Testis (tissue), 3 donors: ENCODE results near the gene ARV1. TPM values are rescaled to one million over a fixed set of nuclear protein-coding genes. Genes with fewer than 3 reads are reported as not detected.
"Not testable (repeated sequence)": the region's sequence is repeated elsewhere in the genome, so short reads cannot be mapped to it uniquely, and the experiment has no call there.

Source experiments
- DNase-seq: peaks from one replicate; pipeline ENCODE4 v3.0.0-alpha.2; 2019
- H3K27ac ChIP-seq, 2 donors: fragments of 200-600 bp; sonication (generic); one replicate each; pipeline ENCODE4 v1.5.1; 2019
- H3K27me3 ChIP-seq: fragments of 200-600 bp; sonication (generic); one replicate; pipeline ENCODE4 v1.5.1; 2019
- H3K36me3 ChIP-seq: fragments of 200-600 bp; sonication (generic); one replicate; pipeline ENCODE4 v1.5.1; 2017; ENCODE audit warnings: low read depth; ENCODE audit errors: missing control alignments
- H3K4me1 ChIP-seq: fragments of 200-600 bp; sonication (generic); one replicate; pipeline ENCODE4 v1.5.1; 2019
- H3K4me3 ChIP-seq, 2 donors: fragments of 200-600 bp; sonication (generic); one replicate each; pipeline ENCODE4 v1.5.1; 2017 to 2019
- H3K9me3 ChIP-seq: fragments of 200-600 bp; sonication (generic); one replicate; pipeline ENCODE4 v1.5.1; 2017
- CTCF ChIP-seq, 3 experiments: fragments of 450-650 bp in 2 of 3; fragments of 200-600 bp in 1 of 3; sonication (generic) in 1 of 3; IDR thresholded peaks; one replicate each; pipeline ENCODE4 v1.5.1; 2016 to 2019; ENCODE audit warnings: antibody characterized with exemption in 3 of 3, mild to moderate bottlenecking in 2 of 3, moderate library complexity in 1 of 3
- POLR2A ChIP-seq: fragments of 450-650 bp; IDR thresholded peaks from one replicate; pipeline ENCODE4 v1.6.1; 2017; ENCODE audit warnings: antibody characterized with exemption, mild to moderate bottlenecking, moderate library complexity
- whole genome bisulfite sequencing, 2 donors: methylation state at CpG; one replicate each; pipeline ENCODE4 v1.1.5; 2018; 5-methylcytosine and 5-hydroxymethylcytosine counted together
- intact Hi-C: fragments of 100-400 bp; cut with DNase I; formaldehyde crosslinking; loops from one replicate; pipeline ENCODE4 v1.15.1; 2023; ENCODE audit warnings: low total_unique reads
- polyA plus RNA-seq: library from polyadenylated mRNA; stranded (reverse); fragments of 350-450 nt; fragmentation: Illumina TruSeq; extraction: RNeasy Lipid Tissue Mini Kit (QIAGEN cat#74804); gene quantifications from one replicate; pipeline ENCODE4 v1.2.3, GENCODE V29; 2014; ENCODE audit warnings: low read depth, low replicate concordance; ENCODE audit not compliant: insufficient read depth
- total RNA-seq, 2 donors: library from RNA; depleted of rRNA; stranded (reverse); fragments of >200 nt; gene quantifications; one replicate each; pipeline ENCODE4 v1.2.3, GENCODE V29; 2016

ARV1 gene
- total and polyA plus RNA-seq, 3 donors from 2014 or later = 35.4 to 71.7 (median 40.7) TPM

GRCh38 chr1:231020139-231020601 lies 41.3 kb downstream of the ARV1 start:
- 81 to 88% methylated on average over 14 of the region's 14 CpGs for WGBS, 2 donors

GRCh38 chr1:231020816-231021215 lies 41.9 kb downstream of the ARV1 start:
- H3K36me3 ChIP-seq = no peaks in the 10 kb centered on the region
- H3K4me3 ChIP-seq = no peak overlapping the region
- no peak overlapping the region for H3K27ac ChIP-seq
- H3K9me3 ChIP-seq = no peaks in the 10 kb centered on the region
- TF ChIP-seq CTCF (IDR thresholded peaks at IDR 0.05) (no peak), POLR2A (no peak)
- H3K4me1 ChIP-seq = no peaks in the 10 kb centered on the region
- intact Hi-C loops = no loop called here
- DNase-seq = no peak
- 65 to 74% methylated on average over 7 of the region's 7 CpGs for WGBS, 2 donors
- H3K27me3 ChIP-seq = no peaks in the 10 kb centered on the region

More at GRCh38 chr1:231020139-231020601, 41.3 kb downstream of the ARV1 start:
- H3K27ac ChIP-seq = no peak overlapping the region
- H3K9me3 ChIP-seq = no peaks in the 10 kb centered on the region
- TF ChIP-seq POLR2A (no peak), CTCF (IDR thresholded peaks at IDR 0.05) (no peak)
- H3K4me3 ChIP-seq = no peak overlapping the region
- H3K36me3 ChIP-seq = no peaks in the 10 kb centered on the region
- H3K27me3 ChIP-seq = no peaks in the 10 kb centered on the region
- intact Hi-C loops = no loop called here
- H3K4me1 ChIP-seq = no peaks in the 10 kb centered on the region
- DNase-seq = no peak

DNA sequence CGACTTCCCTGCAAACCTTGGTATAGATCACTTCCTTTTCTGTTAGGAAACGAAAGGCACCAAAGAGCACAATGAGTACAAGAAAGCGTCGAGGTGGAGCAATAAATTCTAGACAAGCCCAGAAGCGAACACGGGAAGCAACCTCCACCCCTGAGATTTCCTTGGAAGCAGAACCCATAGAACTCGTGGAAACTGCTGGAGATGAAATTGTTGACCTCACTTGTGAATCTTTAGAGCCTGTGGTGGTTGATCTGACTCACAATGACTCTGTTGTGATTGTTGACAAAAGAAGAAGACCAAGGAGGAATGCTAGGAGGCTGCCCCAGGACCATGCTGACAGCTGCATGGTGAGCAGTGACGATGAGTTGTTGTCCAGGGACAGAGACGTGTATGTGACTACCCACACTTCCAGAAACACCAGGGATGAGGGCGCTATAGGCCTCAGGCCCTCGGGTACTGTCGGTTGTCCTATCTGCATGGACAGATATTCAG lies 42.7 kb downstream of the ARV1 start:
- 86 to 87% methylated on average over 12 of the region's 12 CpGs for WGBS, 2 donors

DNA sequence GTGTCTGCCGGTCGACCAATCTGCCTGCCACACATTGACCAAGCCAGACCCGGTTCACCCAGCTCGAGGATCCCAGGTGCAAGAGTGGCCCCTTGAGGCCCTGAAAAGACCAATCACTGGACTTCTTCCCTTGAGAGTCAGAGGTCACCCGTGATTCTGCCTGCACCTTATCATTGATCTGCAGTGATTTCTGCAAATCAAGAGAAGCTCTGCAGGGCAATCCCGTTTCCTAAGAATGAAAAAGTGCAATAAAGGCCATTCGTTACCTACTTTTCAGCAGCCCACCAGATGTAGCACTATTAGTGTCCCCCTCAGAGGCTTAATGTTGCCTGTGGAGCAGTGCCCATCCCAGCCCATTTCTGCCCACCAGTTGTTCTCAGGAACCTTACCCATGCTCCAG lies 43.6 kb downstream of the ARV1 start:
- H3K36me3 ChIP-seq, H3K27me3 ChIP-seq, H3K4me1 ChIP-seq, intact Hi-C loops, DNase-seq, H3K4me3 ChIP-seq, H3K27ac ChIP-seq, H3K9me3 ChIP-seq: not testable (repeated sequence)
- 92 to 94% methylated on average over 7 of the region's 7 CpGs for WGBS, 2 donors

More for the DNA sequence above, 42.7 kb downstream of the ARV1 start:
- Histone ChIP-seq H3K9me3 (no peaks in the 10 kb centered on the region), H3K27ac (no peak overlapping the region), H3K4me3 (no peak overlapping the region), H3K36me3 (no peaks in the 10 kb centered on the region), H3K4me1 (no peaks in the 10 kb centered on the region), H3K27me3 (no peaks in the 10 kb centered on the region)
- TF ChIP-seq CTCF (IDR thresholded peaks at IDR 0.05) (no peak), POLR2A (no peak)
- intact Hi-C loops = no loop called here
- DNase-seq = no peak

GRCh38 chr1:231023150-231023549 lies 44.3 kb downstream of the ARV1 start:
- H3K9me3 ChIP-seq = no peaks in the 10 kb centered on the region
- no peaks in the 10 kb centered on the region for H3K4me1 ChIP-seq
- no peaks in the 10 kb centered on the region for H3K27me3 ChIP-seq
- no peak overlapping the region for H3K4me3 ChIP-seq
- intact Hi-C loops = no loop called here
- no peaks in the 10 kb centered on the region for H3K36me3 ChIP-seq
- H3K27ac ChIP-seq = no peak overlapping the region
- no peak for DNase-seq
- no peak for TF ChIP-seq CTCF (IDR thresholded peaks at IDR 0.05)
- no peak for TF ChIP-seq POLR2A
- 91% methylated on average over 8 to 9 of the region's 9 CpGs for WGBS, 2 donors
